ENCODE results near the gene PDE6B. TPM values are rescaled to one million over a fixed set of nuclear protein-coding genes. Genes with fewer than 3 reads are reported as not detected.

Gene PDE6B
- total and polyA plus RNA-seq, 2 of the 13 experiments (the other 11 are each of a cell fraction or from before 2014, with no cell fraction given), result 0.38 to 0.40 TPM

DNA sequence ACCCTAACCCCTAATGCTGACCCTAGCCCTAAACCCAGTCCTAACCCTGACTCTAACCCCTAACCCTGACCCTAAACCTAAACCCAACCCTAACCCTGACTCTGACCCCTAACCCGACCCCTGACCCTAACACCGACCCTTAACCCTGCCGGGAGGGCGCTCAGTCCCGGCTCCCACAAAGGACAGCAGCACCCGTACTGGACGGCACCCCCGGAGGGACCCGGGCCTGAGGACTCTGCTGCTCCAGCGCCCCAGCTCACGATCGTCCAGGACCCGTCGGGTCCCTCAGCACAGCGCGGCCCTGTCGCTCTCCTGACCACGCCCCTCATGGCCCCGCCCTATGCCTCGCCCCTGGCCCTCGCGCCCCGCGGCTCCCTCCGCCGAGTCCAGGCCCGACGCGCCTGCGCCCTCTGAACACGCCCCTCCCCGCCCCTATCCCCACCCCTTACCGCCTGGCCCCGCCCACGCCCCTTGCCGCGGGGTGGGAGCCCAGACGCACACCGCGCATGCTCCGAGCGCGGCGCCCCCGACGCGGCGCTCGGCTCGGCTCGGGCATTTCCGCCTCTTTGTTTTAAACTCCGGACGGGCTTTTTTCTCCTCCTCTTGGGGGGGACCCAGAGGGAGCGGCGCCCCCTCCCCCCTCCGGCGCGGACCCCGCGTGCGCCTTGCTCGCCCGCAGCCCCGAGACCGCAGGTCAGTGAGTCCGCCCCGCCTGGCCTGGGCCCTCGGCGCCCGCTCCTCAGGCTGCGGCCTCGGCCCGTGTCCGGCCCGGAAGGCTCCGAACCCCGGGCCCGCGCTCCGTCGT, 80.1 kb downstream of the PDE6B start, which contains the start of gene PCGF3 (continued):
- TF ChIP-seq THRA (CRISPR knock-in tag; IDR thresholded peaks at IDR 0.05; ENCODE audit: borderline replicate concordance) (no peak), ZBTB33 (CRISPR knock-in tag; IDR thresholded peaks at IDR 0.05) (no peak), ZNF3 (CRISPR knock-in tag; IDR thresholded peaks at IDR 0.05) (no peak), NCOA5 (CRISPR knock-in tag; IDR thresholded peaks at IDR 0.05) (no peak), IRX3 (CRISPR knock-in tag; IDR thresholded peaks at IDR 0.05; ENCODE audit: borderline replicate concordance, low read depth) (no peak), ZNF256 (CRISPR knock-in tag; conservative IDR thresholded peaks at IDR 0.05) (no peak), ZNF282 (IDR thresholded peaks at IDR 0.05; ENCODE audit: partially characterized antibody) (no peak), KDM1A (CRISPR knock-in tag; IDR thresholded peaks at IDR 0.05) (no peak), SRSF1 (optimal IDR thresholded peaks at IDR 0.05; ENCODE audit: low read depth, low read length) (no peak), NR2C2 (CRISPR knock-in tag; IDR thresholded peaks at IDR 0.05; ENCODE audit: borderline replicate concordance) (peak; percentile 73), ZNF556 (CRISPR knock-in tag; IDR thresholded peaks at IDR 0.05; ENCODE audit: borderline replicate concordance) (no peak), SOX5 (CRISPR knock-in tag; IDR thresholded peaks at IDR 0.05; ENCODE audit: borderline replicate concordance) (no peak), NFYC (CRISPR knock-in tag; IDR thresholded peaks at IDR 0.05) (no peak), ZIK1 (CRISPR knock-in tag; IDR thresholded peaks at IDR 0.05; ENCODE audit: borderline replicate concordance, low read depth) (peak; percentile 24; the same call in 1 of the 2 replicates), ZNF143 (CRISPR knock-in tag; IDR thresholded peaks at IDR 0.05) (no peak), CAMTA2 (CRISPR knock-in tag; IDR thresholded peaks at IDR 0.05; ENCODE audit: borderline replicate concordance) (no peak), ZNF484 (CRISPR knock-in tag; IDR thresholded peaks at IDR 0.05; ENCODE audit: borderline replicate concordance, low read depth) (no peak)
- TF ChIP-seq, protein P1, sequence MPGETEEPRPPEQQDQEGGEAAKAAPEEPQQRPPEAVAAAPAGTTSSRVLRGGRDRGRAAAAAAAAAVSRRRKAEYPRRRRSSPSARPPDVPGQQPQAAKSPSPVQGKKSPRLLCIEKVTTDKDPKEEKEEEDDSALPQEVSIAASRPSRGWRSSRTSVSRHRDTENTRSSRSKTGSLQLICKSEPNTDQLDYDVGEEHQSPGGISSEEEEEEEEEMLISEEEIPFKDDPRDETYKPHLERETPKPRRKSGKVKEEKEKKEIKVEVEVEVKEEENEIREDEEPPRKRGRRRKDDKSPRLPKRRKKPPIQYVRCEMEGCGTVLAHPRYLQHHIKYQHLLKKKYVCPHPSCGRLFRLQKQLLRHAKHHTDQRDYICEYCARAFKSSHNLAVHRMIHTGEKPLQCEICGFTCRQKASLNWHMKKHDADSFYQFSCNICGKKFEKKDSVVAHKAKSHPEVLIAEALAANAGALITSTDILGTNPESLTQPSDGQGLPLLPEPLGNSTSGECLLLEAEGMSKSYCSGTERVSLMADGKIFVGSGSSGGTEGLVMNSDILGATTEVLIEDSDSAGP (CRISPR knock-in tag; IDR thresholded peaks at IDR 0.05; ENCODE audit: borderline replicate concordance), result no peak
- TF ChIP-seq, protein P2, sequence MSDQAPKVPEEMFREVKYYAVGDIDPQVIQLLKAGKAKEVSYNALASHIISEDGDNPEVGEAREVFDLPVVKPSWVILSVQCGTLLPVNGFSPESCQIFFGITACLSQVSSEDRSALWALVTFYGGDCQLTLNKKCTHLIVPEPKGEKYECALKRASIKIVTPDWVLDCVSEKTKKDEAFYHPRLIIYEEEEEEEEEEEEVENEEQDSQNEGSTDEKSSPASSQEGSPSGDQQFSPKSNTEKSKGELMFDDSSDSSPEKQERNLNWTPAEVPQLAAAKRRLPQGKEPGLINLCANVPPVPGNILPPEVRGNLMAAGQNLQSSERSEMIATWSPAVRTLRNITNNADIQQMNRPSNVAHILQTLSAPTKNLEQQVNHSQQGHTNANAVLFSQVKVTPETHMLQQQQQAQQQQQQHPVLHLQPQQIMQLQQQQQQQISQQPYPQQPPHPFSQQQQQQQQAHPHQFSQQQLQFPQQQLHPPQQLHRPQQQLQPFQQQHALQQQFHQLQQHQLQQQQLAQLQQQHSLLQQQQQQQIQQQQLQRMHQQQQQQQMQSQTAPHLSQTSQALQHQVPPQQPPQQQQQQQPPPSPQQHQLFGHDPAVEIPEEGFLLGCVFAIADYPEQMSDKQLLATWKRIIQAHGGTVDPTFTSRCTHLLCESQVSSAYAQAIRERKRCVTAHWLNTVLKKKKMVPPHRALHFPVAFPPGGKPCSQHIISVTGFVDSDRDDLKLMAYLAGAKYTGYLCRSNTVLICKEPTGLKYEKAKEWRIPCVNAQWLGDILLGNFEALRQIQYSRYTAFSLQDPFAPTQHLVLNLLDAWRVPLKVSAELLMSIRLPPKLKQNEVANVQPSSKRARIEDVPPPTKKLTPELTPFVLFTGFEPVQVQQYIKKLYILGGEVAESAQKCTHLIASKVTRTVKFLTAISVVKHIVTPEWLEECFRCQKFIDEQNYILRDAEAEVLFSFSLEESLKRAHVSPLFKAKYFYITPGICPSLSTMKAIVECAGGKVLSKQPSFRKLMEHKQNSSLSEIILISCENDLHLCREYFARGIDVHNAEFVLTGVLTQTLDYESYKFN (CRISPR knock-in tag; conservative IDR thresholded peaks at IDR 0.05), result 0 out of 2 replicates have a peak, but pooled peaks have one; percentile 12
- TF ChIP-seq, protein P3, sequence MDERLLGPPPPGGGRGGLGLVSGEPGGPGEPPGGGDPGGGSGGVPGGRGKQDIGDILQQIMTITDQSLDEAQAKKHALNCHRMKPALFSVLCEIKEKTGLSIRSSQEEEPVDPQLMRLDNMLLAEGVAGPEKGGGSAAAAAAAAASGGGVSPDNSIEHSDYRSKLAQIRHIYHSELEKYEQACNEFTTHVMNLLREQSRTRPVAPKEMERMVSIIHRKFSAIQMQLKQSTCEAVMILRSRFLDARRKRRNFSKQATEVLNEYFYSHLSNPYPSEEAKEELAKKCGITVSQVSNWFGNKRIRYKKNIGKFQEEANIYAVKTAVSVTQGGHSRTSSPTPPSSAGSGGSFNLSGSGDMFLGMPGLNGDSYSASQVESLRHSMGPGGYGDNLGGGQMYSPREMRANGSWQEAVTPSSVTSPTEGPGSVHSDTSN (CRISPR knock-in tag; IDR thresholded peaks at IDR 0.05), result 0 out of 2 replicates have a peak, but pooled peaks have one; percentile 37
